ENCODE measurements around the gene DDX47.
"Not testable (repeated sequence)": the region's sequence is repeated elsewhere in the genome, so short reads cannot be mapped to it uniquely, and the experiment has no call there.

Gene DDX47

DNA sequence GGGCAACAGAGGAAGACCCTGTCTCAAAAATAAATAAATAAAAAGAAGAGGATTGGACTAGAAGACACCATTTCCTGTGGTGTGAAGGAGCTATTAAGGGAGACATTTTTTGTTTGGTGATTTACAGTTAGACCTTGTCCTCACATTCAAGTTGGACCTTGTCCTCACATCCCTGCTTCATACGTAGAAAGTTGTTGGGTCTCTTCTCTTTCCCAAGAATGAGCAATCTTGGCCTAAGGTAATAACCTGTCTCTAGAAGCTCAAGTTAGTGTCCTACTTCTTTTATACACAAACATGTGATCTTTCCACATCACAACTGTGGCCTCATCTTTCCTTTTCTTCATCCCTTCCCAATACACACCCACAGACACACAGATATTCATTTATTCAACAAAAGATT lies 14.7 kb upstream of the DDX47 start:
- no peak for DNase-seq

DNA sequence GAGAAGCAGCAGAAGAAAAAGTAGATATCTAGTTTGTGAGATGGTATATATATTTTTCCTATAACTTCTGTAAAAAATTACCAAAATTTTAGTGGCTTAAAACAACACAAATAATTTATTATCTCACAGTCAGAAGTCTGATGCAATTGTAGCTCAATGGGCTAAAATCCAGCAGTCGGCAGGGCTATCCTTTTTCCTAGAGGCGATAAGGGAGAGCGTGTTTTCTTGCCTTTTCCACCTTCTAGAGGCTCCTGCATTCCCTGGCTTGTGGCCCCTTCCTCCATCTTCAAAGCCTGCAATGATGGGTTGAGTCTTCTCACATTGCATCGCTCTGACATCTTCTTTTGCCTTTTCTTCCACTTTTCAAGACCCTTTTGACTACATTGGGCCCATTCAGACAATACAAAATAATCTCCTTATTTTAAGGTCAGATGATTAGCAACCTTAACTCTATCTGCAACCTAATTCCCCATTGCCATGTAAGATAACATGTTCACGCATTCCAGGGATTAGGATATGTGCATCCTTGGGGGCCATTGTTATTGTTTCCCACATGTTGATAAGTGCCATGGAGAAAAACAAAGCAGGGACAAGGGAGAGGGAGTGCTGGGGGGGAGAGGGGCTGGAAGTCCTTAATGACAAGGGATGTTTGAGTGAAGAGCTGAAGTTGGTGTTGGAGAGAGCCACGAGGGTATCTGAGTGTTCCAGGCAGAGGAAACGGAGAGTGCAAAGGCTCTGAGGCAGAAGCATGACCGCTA lies 13.8 kb upstream of the DDX47 start:
- DNase-seq: no peak

DNA sequence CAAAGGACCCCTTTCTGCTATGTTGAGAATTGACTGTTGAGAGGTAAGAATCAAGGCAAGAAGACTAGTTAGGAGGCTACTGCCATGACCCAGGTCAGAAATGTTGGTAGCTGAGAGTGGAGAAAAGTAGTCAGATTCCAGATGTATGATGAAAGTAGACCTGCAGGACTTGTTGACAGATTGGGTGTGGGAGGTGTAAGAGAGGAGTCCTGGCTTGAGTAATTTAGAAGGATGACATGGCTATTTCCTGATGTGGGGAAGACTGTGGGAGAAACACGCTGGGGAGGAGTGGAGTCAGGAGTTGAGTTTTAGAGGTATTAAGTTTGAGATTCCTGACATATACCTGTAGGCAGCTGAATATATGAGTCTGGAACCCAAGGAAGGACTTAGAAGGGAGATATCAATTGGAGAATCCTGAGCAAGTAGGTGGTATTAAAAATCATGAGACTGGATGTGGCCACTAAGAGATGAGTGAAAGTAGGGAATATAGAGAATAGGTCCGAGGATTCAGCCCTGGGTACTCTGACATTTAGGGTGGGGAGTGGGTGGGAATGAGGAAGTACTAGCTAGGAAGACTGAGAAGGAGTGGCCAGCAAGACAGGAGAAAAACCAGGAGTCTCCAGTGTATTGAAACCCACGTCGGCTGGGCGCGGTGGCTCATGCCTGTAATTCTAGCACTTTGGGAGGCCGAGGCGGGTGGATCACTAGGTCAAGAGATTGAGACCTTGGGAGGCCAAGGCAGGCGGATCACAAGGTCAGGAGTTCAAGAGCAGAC lies 12.6 kb upstream of the DDX47 start:
- DNase-seq: no peak

DNA sequence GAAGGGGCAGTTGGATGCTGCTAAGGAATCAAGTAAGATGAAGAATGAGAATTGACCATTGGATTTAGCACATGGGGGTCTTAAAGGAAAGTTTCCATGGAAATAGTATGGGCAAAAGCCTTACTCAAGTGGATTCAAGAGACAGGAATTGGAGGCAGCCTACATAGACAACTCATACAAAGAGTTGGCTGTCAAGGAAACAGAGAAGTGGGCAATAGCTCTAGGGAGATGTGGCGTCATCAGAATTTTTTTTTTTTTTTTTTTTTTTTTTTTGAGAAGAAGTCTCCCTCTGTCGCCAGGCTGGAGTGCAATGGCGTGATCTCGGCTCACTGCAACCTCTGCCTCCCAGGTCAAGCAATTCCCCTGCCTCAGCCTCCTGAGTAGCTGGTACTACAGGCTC lies 11.5 kb upstream of the DDX47 start:
- not testable (repeated sequence) for DNase-seq

- DNase-seq: peak; percentile 59
Observed at GRCh38 chr12:12803186-12803585, 10.0 kb upstream of the DDX47 start.

DNA sequence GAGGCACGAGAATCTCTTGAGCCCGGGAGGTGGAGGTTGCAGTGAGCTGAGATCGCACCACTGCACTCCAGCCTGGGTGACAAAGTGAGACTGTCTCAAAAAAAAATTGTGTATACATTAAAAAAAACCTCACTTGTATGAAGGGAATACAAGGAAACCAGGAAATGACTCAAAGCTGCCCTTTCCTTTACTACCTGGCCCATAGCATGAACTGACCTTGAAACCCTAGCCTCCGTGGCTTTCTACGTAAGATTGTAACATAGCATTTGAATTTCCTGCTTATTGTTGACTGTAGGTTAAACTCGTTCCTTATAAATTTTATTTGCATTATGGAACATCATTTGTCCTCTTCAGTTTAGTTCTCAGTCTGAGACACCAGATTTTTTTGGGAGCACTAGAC lies 9.1 kb upstream of the DDX47 start:
- DNase-seq: no peak

GRCh38 chr12:12804432-12804886 lies 8.7 kb upstream of the DDX47 start:
- no peak for DNase-seq

DNA sequence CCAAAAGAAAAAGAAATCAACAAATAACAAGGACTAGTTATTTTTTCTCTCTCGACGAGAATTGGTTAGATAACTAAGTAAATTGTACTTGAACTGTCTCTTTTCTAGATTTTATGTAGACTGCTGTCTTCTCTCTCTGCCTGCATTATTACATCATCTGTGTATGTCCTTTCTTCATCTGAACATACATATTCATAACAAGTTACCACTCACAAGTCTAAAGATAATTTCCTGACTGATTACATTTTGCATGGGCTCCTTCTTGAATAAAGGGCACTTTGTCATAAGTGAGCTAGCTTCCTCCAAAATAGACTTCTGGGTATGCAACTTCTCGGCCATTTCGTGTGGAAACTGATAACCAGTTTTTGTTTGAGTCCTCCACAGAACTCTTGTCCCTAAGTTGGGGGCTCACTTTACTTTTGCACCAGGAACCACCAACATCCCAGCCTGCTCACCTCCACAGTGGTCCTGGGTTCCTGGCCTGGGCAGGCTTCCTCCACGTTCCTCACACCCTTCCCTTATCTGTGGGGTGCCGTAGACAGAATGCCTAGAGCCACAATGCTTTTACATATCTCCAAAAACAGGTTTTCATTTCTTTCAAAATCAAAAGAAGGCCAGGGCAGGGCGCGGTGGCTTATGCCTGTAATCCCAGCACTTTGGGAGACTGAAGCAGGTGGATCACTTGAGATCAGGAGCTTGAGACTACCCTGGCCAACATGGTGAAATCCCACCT lies 6.2 kb upstream of the DDX47 start:
- DNase-seq: no peak

DNA sequence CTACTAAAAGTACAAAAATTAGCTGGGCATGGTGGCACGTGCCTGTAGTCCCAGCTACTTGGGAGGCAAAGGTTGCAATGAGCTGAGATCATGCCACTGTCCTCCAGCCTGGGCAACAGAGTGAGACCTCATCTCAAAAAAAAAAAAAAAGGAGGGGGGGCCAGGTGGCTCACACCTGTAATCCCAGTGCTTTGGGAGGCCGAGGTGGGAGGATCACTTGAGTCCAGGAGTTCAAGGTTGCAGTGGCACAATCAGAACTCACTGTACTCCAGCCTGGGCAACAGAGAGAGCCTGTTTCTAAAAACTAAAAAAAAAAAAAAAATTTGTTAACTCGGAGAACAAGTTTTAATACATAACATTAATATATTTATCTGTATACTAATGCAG lies 5.6 kb upstream of the DDX47 start:
- not testable (repeated sequence) for DNase-seq

GRCh38 chr12:12807970-12808702 lies 5.0 kb upstream of the DDX47 start:
- DNase-seq: peak; percentile 3

DNA sequence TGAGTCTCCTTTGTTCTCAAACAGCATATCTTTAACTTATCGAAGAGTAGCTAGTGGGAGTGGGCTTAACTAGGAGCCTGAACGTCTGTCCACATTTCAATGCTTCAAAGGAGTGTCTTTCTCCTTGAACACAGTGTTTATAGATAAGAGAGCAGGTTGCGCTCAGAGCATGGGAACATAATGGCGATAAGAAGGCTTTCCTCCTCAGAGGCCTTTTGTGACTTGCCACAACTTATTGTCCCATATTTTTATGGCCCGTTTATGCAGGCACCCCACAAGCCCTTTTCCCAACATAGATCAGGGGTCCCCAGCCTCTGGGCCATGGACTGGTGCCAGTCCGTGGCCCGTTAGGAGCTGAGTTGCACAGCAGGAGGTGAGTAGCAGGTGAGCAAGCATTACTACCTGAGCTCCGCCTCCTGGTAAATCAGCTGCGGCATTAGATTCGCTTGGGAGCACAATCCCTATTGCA lies 2.6 kb upstream of the DDX47 start:
- DNase-seq: no peak

DNA sequence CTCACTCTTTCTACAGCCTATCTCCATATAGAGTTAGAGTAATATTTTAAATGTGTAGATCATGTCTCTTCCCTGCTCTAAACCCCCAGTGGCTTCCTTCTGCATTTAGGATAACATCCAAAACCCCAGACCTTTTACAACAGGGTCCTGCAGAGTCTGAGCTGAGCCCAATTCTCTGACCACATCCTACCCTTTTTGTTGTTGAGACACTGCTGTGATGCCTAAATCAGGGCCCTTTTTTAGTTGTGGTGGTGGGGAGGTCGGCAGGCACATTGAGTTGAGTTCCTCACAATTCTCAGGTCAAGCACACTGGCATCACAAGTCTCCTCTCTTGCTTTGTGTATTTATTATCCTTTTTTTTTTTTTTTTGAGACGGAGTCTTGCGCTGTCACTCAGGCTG lies 1.8 kb upstream of the DDX47 start:
- no peak for DNase-seq

- no peak for DNase-seq
Observed at GRCh38 chr12:12812174-12812573, 972 bp upstream of the DDX47 start.

DNA sequence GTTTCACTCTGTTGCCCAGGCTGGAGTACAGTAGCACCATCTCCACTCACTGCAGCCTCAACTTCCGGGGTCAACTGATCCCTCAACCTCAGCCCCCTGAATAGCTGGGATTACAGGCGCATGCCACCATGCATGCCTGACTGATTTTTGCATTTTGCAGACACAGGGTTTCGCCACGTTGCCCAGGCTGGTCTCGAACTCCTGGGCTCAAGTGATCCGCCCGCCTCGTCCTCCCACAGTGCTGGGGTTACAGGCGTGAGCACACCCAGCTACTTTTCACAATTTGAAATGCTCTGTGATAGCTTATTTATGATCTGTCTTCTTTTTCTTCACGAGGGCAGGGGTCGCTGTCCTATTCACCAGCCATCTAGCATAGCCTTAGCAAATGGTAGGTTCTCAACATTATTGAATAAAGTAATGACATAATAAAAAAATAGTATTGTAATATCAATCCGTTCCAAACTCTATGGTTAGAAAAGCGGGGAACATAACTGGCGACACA lies 477 bp upstream of the DDX47 start:
- DNase-seq: no peak

- no peak for DNase-seq
Observed at GRCh38 chr12:12817616-12818015, 4.5 kb downstream of the DDX47 start.

GRCh38 chr12:12818701-12819100 lies 5.6 kb downstream of the DDX47 start:
- no peak for DNase-seq

DNA sequence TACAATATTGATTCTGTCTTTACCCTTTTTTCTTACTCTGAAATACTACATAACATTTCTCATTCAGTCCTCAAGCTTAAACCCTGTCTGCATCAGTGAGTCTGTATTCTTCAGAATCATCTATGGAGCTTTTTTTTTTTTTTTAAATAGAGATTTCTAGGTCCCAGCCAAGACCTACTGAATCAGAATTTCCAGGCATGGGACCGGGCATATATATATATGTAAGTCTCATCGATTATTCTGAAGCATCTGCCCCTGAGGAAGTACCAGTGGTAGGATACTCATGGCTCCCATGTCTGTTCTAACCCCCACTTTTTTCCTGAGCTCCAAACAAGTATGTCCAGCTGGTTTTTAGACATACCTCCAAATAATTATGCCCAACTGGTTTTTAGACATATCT lies 6.1 kb downstream of the DDX47 start:
- DNase-seq: no peak

GRCh38 chr12:12819752-12820311 lies 6.7 kb downstream of the DDX47 start:
- DNase-seq: no peak

GRCh38 chr12:12820376-12820775 lies 7.2 kb downstream of the DDX47 start:
- DNase-seq: not testable (repeated sequence)

GRCh38 chr12:12821975-12822374 lies 8.8 kb downstream of the DDX47 start:
- no peak for DNase-seq

DNA sequence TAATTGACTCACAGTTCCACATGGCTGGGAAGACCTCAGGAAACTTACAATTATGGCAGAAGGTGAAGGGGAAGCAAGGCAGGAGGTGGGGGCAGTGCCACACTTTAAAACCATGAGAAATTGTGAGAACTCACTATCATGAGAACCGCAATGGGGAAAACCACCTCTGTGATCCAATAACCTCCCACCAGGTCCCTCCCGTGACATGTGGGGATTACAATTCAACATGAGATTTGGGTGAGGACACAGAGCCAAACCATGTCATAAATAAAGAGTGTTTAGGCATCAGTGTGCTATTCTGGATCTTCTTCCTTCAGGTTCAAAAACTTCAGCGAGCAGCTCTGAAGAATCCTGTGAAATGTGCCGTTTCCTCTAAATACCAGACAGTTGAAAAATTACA lies 9.7 kb downstream of the DDX47 start:
- DNase-seq: no peak

DNA sequence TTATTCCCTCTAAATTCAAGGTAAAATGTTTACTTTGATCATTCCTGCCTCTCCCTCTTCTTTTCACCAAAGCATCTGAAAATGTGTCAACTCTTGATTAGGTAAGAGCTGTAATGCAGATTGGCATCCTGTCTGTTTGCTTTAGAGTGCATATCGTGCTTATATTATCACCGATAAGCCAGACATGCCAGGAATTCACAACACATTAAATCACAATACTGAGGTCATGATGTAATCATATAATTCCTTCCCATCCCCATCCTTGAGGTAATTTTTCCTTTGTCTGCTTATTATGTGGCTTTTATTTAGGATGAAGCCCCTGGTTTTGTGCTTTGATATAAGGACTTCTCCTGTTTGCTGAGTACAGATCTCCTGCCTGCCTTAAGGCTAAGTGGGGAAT lies 10.2 kb downstream of the DDX47 start:
- no peak for DNase-seq
